Measurements from ENCODE around the gene DSC3.
"Not testable (repeated sequence)": the region's sequence is repeated elsewhere in the genome, so short reads cannot be mapped to it uniquely, and the experiment has no call there.

The DSC3 gene

GRCh38 chr18:30987467-30988241 lies 54.9 kb downstream of the DSC3 start:
- no peak for DNase-seq (ENCODE audit: low read depth, low spot score)
- H3K4me3 ChIP-seq (ENCODE audit: low read length) = no peak overlapping the region

DNA sequence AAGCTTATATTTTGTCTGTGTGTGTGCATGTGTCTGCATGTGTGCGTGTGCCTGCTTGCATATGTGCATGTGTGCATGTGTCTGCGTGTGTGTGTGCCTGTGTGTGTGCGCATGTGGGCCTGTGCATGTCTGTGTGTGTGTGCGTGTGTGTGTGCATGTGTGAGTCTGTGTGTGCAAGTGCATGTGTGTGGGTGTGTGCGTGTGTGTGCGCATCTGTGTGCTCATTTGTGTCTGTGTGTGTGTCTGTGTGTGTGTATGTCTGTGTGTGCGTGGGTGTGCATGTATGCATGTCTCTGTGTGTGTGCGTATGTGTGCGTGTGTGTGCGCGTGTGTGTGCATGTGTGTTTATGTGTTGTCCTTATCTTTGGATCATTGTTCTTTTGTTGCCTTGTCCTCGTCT lies 56.8 kb downstream of the DSC3 start:
- DNase-seq (ENCODE audit: low read depth, low spot score) = no peak

GRCh38 chr18:30982285-30982992 lies 60.1 kb downstream of the DSC3 start:
- DNase-seq (ENCODE audit: low read depth, low spot score) = no peak
- no peak overlapping the region for H3K4me3 ChIP-seq (ENCODE audit: low read length)

More for the DNA sequence above, 56.8 kb downstream of the DSC3 start:
- no peak overlapping the region for H3K4me3 ChIP-seq (ENCODE audit: low read length)

GRCh38 chr18:30978091-30978490 lies 64.5 kb downstream of the DSC3 start:
- DNase-seq (ENCODE audit: low read depth, low spot score) = not testable (repeated sequence)

DNA sequence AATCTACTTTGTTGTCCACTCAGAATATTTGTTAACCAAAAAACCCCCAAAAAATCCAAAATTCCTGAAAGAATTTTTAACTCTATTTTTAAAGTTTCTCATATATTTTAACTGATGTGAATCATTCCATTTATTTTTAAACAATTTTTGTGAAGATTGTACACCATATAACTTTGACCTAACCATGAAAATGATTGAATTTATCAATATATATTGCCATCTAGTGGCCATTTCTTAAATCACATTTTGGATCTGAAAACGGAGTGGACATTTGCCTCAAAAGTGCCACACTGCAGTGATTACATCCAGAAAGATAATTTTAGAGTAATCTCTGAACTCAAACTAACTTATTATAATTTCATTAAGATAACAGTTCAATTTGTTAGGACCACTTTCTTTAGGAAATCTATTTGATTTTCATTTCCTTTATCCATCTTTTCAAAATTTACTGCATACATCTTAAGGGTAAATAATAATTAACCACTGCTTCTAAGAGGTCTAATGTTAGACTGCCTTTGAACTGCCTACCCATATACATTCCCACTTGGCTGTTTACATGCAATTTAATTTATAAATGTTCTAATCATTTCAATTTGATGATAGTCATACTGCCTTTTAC lies 71.1 kb downstream of the DSC3 start:
- DNase-seq (ENCODE audit: low read depth, low spot score) = peak; percentile 18
- no peak overlapping the region for H3K4me3 ChIP-seq (ENCODE audit: low read length)

More at GRCh38 chr18:30978091-30978490, 64.5 kb downstream of the DSC3 start:
- not testable (repeated sequence) for H3K4me3 ChIP-seq (ENCODE audit: low read length)

DNA sequence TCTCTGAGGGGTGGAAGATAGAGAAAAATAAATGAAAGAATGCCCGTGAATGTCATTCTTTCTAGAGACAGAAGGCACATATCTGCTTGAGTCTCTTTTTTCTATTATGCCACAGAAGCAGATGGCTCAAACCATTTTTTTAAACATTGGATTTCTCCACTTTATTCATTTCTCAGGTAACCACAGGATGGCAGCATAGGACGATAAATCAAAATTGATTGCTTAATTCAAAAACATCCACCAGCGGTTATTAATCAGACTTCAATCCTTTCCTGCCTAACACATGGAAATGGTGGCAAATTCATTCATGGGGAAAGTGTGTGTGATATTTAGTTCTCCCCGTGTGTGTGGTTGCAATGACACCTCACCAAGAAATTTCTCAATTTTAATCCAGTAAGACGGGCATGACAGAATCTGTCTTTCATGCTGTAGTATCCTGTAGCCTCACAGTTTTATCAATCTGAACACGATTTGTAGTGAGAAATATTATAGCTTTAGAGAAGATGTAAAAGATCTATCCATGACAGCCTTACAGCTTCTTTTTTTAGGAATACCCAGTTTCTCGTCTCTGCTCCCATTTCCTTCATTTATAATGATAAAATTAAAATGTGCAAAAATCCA lies 72.2 kb downstream of the DSC3 start:
- DNase-seq (ENCODE audit: low read depth, low spot score) = peak; percentile 25
- no peak overlapping the region for H3K4me3 ChIP-seq (ENCODE audit: low read length)

DNA sequence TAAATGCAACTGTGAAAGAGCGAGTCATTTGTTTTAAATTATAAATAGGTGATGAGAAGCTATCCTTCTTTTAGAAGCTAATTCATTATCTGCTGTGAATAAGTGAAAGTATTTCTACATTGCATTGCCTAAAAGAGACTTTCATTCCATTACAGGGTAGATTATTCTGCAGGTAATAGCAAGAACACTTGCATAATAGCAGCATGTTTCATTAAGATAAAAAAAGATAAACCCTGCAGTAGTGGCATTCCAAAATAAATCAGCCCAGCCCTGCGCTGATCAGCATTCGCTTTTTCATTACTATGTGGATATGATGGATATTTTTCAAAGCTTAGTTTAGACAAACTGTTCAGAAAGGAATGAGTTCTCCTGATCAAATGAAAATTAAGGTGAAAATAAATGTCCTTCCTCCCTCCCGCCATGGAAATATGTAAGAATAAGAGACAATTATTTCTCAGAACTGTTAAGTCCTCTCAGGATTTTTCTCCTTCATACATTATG lies 72.8 kb downstream of the DSC3 start:
- no peak overlapping the region for H3K4me3 ChIP-seq (ENCODE audit: low read length)
- DNase-seq (ENCODE audit: low read depth, low spot score) = no peak

- no peak for DNase-seq (ENCODE audit: low read depth, low spot score)
- H3K4me3 ChIP-seq (ENCODE audit: low read length) = no peak overlapping the region
These were observed 74.8 kb downstream of the DSC3 start for GRCh38 chr18:30967701-30968100.

DNA sequence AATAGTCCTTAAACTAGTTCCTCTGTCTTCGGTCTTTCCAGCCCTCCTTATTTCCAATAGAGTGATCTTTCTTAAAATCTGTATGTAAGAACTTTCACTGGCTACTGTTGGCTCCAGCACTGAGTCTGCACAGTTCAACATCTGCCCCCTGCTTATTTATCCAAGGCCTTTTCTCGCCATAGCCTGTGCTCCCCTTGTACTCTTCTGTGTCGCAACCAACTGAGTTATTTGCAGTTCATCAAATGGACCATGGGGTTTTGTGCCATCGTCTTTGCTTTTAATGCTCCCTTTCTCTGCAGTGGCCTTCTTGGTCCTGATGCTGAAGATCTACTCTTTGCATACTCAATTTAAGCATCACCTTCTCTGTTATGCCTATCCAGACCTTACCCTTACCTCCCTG lies 77.3 kb downstream of the DSC3 start:
- no peak overlapping the region for H3K4me3 ChIP-seq (ENCODE audit: low read length)
- no peak for DNase-seq (ENCODE audit: low read depth, low spot score)

DNA sequence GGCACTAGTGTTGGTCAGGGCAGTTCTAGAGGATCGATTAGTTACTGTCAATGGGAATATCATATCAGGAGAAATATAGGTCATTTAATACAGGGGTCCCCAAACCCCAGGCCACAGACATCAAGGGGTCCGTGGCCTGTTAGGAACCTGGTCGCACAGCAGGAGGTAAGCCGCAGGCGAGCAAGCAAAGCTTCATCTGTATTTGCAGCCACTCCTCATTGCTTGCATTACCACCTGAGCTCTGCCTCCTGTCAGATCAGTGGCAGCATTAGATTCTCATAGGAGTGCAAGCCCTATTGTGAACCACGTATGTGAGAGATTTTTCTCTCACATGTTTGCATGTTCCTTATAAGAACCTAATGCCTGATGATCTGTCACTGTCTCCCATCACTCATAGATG lies 81.9 kb downstream of the DSC3 start:
- no peak for DNase-seq (ENCODE audit: low read depth, low spot score)
- no peak overlapping the region for H3K4me3 ChIP-seq (ENCODE audit: low read length)

DNA sequence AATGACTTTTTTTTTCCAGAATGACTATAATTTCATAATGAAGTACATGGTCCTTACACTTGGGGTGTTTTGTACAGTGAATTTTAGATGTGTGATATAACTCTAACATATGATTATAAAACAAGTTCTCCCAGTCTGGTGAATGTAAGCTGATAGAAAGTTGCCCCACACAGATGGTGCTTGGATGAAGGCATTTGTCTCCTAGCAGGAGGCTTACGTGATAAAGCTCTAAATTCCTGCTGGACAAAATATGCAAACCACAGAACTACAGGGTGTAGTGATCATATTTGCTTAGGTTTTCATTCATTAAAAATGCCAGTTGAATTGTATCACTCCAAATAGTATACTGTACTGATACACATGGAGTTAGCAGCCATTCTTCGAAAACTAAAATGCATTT lies 85.5 kb downstream of the DSC3 start:
- DNase-seq (ENCODE audit: low read depth, low spot score) = no peak

GRCh38 chr18:30954262-30954661 lies 88.3 kb downstream of the DSC3 start:
- H3K4me3 ChIP-seq (ENCODE audit: low read length) = no peak overlapping the region
- no peak for DNase-seq (ENCODE audit: low read depth, low spot score)

More for the DNA sequence above, 85.5 kb downstream of the DSC3 start:
- H3K4me3 ChIP-seq (ENCODE audit: low read length) = no peak overlapping the region

GRCh38 chr18:30945761-30946160 lies 96.8 kb downstream of the DSC3 start:
- DNase-seq (ENCODE audit: low read depth, low spot score) = no peak
- H3K4me3 ChIP-seq (ENCODE audit: low read length) = no peak overlapping the region

GRCh38 chr18:30944773-30945417 lies 97.6 kb downstream of the DSC3 start:
- no peak for DNase-seq (ENCODE audit: low read depth, low spot score)
- H3K4me3 ChIP-seq (ENCODE audit: low read length) = no peak overlapping the region

- DNase-seq (ENCODE audit: low read depth, low spot score) = no peak
- H3K4me3 ChIP-seq (ENCODE audit: low read length) = no peak overlapping the region
These were observed 101.5 kb downstream of the DSC3 start for GRCh38 chr18:30940952-30941539.
